Activated naive CD8-positive, alpha-beta T cell treated with anti-CD3 and anti-CD28 coated beads, Interleukin-2, amount 50 U/mL, for 24 hours (primary cell): ENCODE measurements around the gene CCNE1.

Experiments
- ATAC-seq: fragments of 150-1000 bp; cut with Tn5 transposase; one replicate; pipeline ENCODE4 v1.10.0; 2021
- DNase-seq: peaks from one replicate; pipeline ENCODE4 v3.0.0; 2021
- H3K27ac Mint-ChIP-seq: one replicate; pipeline ENCODE4 v1.8.0; 2021; ENCODE audit warnings: mild to moderate bottlenecking, mixed read lengths
- H3K27me3 Mint-ChIP-seq: one replicate; pipeline ENCODE4 v1.8.0; 2021; ENCODE audit warnings: mixed read lengths
- H3K36me3 Mint-ChIP-seq: one replicate; pipeline ENCODE4 v1.8.0; 2021; ENCODE audit warnings: low read depth, mixed read lengths
- H3K4me1 Mint-ChIP-seq: one replicate; pipeline ENCODE4 v1.8.0; 2021; ENCODE audit warnings: mixed read lengths
- H3K4me3 Mint-ChIP-seq: one replicate; pipeline ENCODE4 v1.8.0; 2021; ENCODE audit warnings: mild to moderate bottlenecking, moderate library complexity, mixed read lengths
- H3K9me3 Mint-ChIP-seq: one replicate; pipeline ENCODE4 v1.8.0; 2021; ENCODE audit warnings: mixed read lengths

Gene CCNE1

DNA sequence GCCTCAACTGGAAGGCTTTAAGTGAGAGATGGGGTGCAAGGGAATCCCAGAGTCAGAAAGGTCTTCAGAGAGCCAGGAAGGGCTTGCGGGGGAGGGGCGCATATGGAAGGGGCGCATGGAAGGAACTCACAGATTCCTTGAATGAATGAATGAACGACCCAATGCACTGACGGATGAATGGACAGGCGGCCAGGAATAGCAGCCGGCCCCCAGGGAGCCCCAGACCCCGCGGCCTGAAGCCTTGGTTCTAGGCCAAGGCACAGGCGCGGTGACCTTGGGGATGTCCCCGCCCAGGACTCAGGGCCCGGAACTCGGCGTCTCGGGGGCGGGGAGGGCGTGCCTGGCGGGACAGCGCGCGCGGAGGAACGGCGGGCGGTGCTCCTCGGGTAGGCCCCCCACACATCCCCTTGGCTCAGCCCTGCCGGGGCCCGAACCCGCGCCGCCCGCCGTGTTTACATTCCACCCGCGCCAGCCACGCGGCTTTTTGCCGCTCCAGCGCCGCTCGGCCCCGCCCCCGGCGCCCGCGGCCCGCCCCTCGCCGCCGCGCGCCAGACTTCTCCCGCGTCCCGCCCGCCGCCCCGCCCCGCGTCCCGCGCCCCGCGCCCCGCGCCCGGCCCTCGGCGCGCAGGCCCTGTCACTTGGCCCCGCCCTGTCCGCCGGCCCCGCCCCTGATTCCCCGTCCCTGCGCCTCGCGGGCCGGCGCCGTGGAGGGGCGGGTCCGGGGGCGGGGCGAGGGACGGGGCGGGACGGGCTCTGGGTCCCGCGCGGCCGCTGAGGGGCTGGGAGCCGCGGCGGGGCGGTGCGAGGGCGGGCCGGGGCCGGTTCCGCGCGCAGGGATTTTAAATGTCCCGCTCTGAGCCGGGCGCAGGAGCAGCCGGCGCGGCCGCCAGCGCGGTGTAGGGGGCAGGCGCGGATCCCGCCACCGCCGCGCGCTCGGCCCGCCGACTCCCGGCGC, at the start of gene CCNE1:
Gene CCNE1, plus strand, starts transcription at position 867 of the 955 bp plus-strand sequence. CDS start 565 bp downstream, outside the sequence.
- Mint-ChIP-seq H3K27me3 (no peaks in the 10 kb centered on the region), H3K4me3 (peak within 1 kb of the TSS; percentile 81), H3K36me3 (peaks cover 9% of the 10 kb centered on the region), H3K4me1 (peaks cover 15% of the 10 kb centered on the region), H3K9me3 (no peaks in the 10 kb centered on the region), H3K27ac (peak within 1 kb of the TSS; percentile 84)
- DNase-seq, result peak; percentile 96
- peak; percentile 90 for ATAC-seq

DNA sequence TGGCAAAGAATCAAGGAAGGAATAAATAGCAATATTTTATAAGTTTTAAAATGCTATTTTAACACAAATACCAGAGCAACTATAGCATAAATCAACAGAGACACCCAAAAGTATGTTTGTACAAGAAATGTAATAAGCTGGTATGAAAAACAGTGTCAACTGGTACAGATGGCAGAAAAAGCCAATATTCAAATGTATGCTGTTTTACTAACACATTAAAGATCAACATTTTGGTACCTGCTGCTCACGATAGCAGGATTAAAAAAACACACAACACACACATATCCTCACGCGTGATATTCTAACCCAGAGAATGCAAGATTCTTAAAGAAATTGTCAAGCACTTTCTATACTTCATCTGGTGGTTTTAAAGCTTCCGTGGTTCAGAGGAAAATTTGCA, 48.6 kb upstream of the CCNE1 start:
- H3K4me1 Mint-ChIP-seq, result no peaks in the 10 kb centered on the region
- H3K4me3 Mint-ChIP-seq, result no peak overlapping the region
- H3K9me3 Mint-ChIP-seq, result no peaks in the 10 kb centered on the region
- no peak for ATAC-seq
- H3K27ac Mint-ChIP-seq, result no peak overlapping the region
- H3K36me3 Mint-ChIP-seq, result no peaks in the 10 kb centered on the region
- H3K27me3 Mint-ChIP-seq, result peaks cover 3% of the 10 kb centered on the region
- DNase-seq, result no peak

DNA sequence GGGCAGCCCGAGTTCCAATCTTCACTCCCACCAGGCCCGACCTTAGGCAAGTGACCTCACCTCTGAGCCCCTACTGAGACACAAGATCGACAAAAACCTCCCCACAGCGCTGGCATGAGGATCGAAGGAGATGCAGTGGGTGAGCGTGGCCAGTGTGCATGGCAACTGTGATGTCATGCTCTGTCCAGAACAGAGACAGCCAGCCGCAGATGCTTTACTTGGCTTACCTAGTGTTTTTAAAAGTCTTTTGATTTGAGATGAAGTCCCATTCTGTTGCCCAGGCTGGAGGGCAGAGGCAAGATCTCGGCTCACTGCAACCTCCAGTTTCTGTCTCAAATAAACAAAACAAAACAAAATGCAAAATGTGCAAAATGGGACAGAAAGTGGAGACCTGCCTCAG, 47.4 kb upstream of the CCNE1 start:
- DNase-seq (no peak), ATAC-seq (no peak)
- Mint-ChIP-seq H3K27ac (no peak overlapping the region), H3K4me1 (no peaks in the 10 kb centered on the region), H3K4me3 (no peak overlapping the region), H3K27me3 (peaks cover 3% of the 10 kb centered on the region), H3K36me3 (no peaks in the 10 kb centered on the region), H3K9me3 (no peaks in the 10 kb centered on the region)

DNA sequence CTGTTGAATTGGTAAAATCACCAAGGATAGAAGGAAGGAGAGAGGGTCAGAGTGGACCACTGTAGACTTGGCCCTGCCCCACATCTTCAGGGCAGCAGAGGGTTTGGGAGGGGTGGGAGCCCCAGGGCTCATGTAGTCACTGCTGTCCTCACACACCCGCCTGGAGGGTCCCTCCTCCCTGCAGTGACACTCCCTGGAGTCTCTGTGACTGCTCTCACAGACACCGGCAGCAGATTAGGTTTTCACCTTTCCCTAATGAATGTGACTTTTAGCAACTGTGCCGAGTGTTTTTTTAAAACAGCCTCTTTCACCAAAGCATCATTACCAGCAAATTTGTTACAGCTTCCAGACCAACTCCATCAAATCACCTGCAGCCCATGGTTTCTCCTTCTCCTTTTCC, 45.7 kb upstream of the CCNE1 start:
- H3K27ac Mint-ChIP-seq, result no peak overlapping the region
- H3K36me3 Mint-ChIP-seq, result no peaks in the 10 kb centered on the region
- peaks cover 1% of the 10 kb centered on the region for H3K27me3 Mint-ChIP-seq
- no peak overlapping the region for H3K4me3 Mint-ChIP-seq
- H3K9me3 Mint-ChIP-seq, result no peaks in the 10 kb centered on the region
- ATAC-seq (no peak), DNase-seq (no peak)
- no peaks in the 10 kb centered on the region for H3K4me1 Mint-ChIP-seq

DNA sequence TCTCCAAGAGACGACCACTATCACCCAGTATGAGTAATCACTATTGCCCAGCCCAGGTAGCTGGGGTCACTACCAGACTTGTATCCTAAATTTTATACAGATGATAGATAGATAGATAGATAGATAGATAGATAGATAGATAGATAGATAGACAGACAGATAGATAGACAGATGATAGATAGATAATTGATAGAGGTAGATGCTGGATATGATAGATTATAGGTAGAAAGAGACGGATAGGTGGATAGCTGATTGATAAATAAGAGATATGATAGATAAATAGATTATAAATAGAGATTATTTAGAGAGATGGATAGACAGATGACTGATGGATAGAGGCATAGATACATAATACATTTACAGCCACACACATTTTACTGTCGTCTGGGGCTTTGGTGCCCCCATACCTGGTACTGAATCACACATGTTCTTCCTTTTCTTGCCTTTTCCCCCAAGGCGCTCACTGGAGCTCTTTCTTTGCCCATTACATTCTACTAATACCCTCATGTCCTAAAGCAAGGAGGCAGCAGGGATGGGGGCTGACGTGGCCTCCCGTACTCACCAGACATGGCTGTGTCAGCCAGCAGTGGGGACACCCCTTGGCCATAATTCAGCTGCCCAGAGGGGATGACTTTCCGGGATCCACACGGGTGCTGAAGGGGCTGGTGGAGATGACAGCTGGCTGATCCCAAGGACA, 44.6 kb upstream of the CCNE1 start:
- H3K4me1 Mint-ChIP-seq, result no peaks in the 10 kb centered on the region
- H3K27ac Mint-ChIP-seq, result no peak overlapping the region
- no peaks in the 10 kb centered on the region for H3K36me3 Mint-ChIP-seq
- H3K9me3 Mint-ChIP-seq, result no peaks in the 10 kb centered on the region
- ATAC-seq (no peak), DNase-seq (no peak)
- H3K4me3 Mint-ChIP-seq, result no peak overlapping the region
- H3K27me3 Mint-ChIP-seq, result no peaks in the 10 kb centered on the region

DNA sequence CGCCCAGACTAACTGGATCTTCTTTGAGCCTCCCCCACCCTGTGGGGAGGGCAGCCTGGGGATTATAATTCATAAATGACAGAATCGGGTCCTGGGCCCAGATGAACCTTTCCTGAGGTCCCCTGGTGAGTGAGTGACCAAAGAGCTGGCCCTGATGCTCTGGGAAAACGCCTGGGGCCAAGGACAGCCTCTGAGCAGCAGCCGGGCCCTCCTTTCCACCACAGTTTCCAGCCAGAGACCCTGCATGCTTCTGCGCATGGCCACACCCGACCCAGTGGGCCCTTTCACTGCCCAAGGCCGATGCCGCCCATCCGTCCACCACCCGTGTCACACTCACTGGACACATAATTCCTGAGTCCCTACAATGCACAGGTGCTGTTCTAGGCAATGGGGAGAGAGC, 43.6 kb upstream of the CCNE1 start:
- ATAC-seq, result no peak
- H3K27ac Mint-ChIP-seq, result no peak overlapping the region
- no peaks in the 10 kb centered on the region for H3K9me3 Mint-ChIP-seq
- DNase-seq, result no peak
- no peaks in the 10 kb centered on the region for H3K36me3 Mint-ChIP-seq
- peaks cover under 1% of the 10 kb centered on the region for H3K27me3 Mint-ChIP-seq
- H3K4me1 Mint-ChIP-seq, result no peaks in the 10 kb centered on the region
- H3K4me3 Mint-ChIP-seq, result no peak overlapping the region

DNA sequence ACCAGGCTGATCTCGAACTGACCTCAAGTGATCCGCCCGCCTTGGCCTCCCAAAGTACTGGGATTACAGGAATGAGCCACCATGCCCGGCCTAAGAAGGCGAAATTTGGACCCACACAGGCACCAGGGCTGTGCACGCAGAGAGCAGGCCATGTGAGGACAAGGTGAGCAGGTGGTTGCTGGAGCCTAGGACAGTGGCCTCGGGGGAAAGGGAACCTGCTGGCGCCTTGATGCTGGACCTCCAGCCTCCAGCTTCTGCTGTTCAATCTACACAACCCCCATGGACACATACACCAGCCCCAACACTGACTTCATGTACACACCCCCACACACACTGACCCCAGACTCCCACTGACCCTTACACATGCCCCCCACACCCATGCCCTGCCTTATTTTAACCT, 41.8 kb upstream of the CCNE1 start:
- Mint-ChIP-seq H3K27me3 (peaks cover 2% of the 10 kb centered on the region), H3K4me1 (no peaks in the 10 kb centered on the region), H3K36me3 (no peaks in the 10 kb centered on the region), H3K4me3 (no peak overlapping the region), H3K27ac (no peak overlapping the region), H3K9me3 (no peaks in the 10 kb centered on the region)
- no peak for DNase-seq
- ATAC-seq, result no peak

DNA sequence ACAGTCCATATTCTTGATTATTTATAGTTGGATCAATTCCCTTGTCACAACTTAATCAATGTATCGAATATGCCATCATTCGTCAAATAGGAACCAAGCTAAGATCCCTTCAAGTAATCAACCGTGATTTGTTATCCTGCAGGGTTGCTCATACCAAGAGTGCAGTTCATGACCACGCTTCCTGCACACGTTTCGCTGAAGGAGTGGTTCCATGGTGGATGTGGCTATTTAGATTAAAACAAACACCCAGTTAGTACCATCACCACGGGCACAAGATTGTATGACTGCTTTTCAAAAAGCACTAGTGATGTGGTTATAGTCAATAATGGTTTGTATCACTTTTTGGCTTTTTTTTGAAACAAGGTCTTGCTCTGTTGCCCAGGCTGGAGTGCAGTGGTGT, 41.1 kb upstream of the CCNE1 start:
- no peak for ATAC-seq

DNA sequence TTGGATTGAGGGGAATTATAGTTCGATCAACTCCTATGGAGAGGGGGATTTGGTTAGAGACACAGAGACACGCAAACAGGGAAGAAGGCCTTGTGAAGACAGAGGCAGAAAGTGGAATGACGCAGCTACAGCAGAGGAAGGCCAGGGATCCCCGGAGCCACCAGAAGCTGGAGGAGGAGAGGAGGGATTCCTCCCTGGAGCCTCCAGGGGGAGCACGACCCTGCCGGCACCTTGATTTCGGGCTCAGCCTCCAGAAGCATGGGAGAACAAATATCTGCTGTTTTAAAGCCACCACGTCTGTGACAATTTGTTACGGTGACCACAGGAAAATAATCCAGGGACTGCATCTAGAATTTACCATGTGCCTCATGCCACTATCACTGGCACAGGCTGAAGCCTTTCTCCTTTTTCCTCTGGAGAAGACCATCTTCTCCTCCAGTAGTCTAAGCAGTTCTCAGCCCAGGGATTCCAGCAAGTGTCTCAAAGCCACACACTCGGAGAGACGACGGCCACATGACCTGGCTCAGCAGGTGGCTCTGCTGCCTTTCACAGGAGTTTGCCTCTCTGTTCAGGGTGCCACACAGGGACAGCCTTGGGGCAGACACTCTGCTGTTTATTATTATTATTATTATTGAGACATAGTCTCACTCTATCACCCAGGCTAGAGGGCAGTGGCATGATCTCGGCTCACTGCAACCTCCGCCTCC, 39.9 kb upstream of the CCNE1 start:
- no peaks in the 10 kb centered on the region for H3K36me3 Mint-ChIP-seq
- ATAC-seq (peak; percentile 60), DNase-seq (peak; percentile 45)
- H3K27ac Mint-ChIP-seq, result no peak overlapping the region
- no peaks in the 10 kb centered on the region for H3K9me3 Mint-ChIP-seq
- H3K27me3 Mint-ChIP-seq, result peaks cover 2% of the 10 kb centered on the region
- H3K4me1 Mint-ChIP-seq, result no peaks in the 10 kb centered on the region
- no peak overlapping the region for H3K4me3 Mint-ChIP-seq

More for the DNA sequence above, 41.1 kb upstream of the CCNE1 start:
- H3K4me1 Mint-ChIP-seq, result no peaks in the 10 kb centered on the region
- no peak overlapping the region for H3K27ac Mint-ChIP-seq
- H3K4me3 Mint-ChIP-seq, result no peak overlapping the region
- H3K9me3 Mint-ChIP-seq, result no peaks in the 10 kb centered on the region
- no peaks in the 10 kb centered on the region for H3K36me3 Mint-ChIP-seq
- H3K27me3 Mint-ChIP-seq, result peaks cover 2% of the 10 kb centered on the region
- no peak for DNase-seq

DNA sequence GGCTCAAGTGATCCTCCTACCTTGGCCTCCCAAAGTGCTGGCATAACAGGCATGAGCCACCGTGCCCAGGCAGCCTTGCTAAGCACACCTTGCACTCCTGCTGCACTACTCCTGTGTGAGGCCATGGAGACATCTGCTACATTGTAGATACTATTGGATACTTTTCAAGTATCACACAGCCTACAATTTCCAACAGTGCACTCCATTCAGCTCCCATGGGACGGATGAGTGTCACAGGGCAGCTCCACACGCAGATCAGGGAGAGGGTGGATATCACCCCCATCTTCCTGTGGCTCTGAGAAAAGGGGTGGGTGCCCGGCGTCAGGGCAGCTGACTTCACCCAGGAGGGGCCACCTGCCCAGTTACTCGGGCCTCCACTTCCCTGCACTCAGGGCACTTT, 39.1 kb upstream of the CCNE1 start:
- H3K4me1 Mint-ChIP-seq, result no peaks in the 10 kb centered on the region
- no peaks in the 10 kb centered on the region for H3K9me3 Mint-ChIP-seq
- DNase-seq (no peak), ATAC-seq (no peak)
- H3K27ac Mint-ChIP-seq, result no peak overlapping the region
- no peak overlapping the region for H3K4me3 Mint-ChIP-seq
- peaks cover 2% of the 10 kb centered on the region for H3K27me3 Mint-ChIP-seq
- H3K36me3 Mint-ChIP-seq, result no peaks in the 10 kb centered on the region

DNA sequence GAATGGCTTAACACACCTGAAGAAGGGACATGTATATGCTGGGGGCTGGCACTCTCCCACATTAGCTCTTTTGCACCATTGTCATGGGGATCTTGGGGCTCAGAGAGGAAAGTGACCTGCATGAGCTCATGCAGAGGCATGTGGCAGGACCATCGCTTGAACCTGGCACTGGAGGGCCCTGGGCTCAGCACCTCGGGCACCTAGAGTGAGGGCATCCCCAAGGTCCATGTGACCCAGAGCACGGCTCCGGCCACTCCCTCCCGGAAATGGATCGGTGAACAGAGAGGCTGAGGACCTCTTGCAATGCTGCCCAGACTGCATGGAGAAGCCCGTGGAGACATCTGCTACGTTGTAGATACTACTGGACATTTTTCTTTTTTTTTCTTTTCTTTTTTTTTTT, 38.6 kb upstream of the CCNE1 start:
- Mint-ChIP-seq H3K27ac (no peak overlapping the region), H3K4me3 (no peak overlapping the region), H3K9me3 (no peaks in the 10 kb centered on the region), H3K36me3 (no peaks in the 10 kb centered on the region), H3K27me3 (peaks cover 2% of the 10 kb centered on the region), H3K4me1 (no peaks in the 10 kb centered on the region)
- ATAC-seq (no peak), DNase-seq (no peak)

DNA sequence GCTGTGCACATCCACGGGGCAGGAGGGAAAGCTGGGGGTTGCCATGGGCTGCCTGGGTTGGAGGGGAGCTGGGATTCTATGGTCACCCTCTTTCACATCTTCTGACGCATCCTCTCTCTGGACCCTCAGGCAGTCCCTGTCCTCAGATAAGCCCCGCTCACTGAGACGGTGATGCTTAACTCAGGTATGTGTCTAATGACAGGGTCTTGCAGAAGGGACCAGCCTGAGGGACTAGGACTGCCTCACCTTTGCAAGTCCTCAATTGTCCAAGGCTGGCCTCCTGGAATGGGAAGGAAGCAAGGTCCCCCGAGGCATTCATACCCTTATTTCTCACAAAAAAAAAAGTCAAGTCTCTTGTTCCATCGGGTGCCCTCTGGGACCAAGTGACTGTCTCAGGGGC, 37.7 kb upstream of the CCNE1 start:
- H3K27me3 Mint-ChIP-seq, result peaks cover 2% of the 10 kb centered on the region

DNA sequence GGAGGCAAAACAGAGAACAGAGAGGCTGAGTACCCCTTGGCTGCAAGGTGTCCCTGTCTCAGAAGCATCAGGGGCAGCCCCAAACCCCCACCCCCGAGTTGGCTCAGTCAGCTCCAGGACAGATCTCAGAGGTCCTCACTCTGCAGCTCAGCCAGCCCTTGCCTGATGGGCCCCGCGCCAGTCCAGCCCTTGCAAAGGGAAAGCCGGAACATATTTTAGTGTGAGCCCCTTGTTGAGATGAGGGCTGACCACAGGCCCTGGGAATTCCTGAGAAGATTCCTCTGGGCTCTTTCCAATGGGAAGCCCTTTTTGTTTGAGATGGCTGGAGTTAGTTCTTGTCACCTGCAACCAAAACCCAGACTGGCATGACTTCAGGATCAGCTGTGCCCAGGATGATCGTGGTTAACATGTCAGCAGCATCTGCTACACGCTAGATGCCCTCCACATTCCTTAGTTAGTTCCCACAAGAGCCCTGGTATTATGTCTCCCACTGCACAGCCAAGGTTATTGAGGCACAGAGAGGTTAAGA, 33.9 kb upstream of the CCNE1 start:
- Mint-ChIP-seq H3K9me3 (no peaks in the 10 kb centered on the region), H3K4me3 (no peak overlapping the region), H3K36me3 (no peaks in the 10 kb centered on the region), H3K4me1 (no peaks in the 10 kb centered on the region), H3K27ac (no peak overlapping the region), H3K27me3 (peaks cover 2% of the 10 kb centered on the region)
- no peak for ATAC-seq
- no peak for DNase-seq

More for the DNA sequence above, 37.7 kb upstream of the CCNE1 start:
- H3K4me3 Mint-ChIP-seq, result no peak overlapping the region
- H3K36me3 Mint-ChIP-seq, result no peaks in the 10 kb centered on the region
- ATAC-seq, result no peak
- H3K4me1 Mint-ChIP-seq, result no peaks in the 10 kb centered on the region
- H3K27ac Mint-ChIP-seq, result no peak overlapping the region
- no peak for DNase-seq
- no peaks in the 10 kb centered on the region for H3K9me3 Mint-ChIP-seq

DNA sequence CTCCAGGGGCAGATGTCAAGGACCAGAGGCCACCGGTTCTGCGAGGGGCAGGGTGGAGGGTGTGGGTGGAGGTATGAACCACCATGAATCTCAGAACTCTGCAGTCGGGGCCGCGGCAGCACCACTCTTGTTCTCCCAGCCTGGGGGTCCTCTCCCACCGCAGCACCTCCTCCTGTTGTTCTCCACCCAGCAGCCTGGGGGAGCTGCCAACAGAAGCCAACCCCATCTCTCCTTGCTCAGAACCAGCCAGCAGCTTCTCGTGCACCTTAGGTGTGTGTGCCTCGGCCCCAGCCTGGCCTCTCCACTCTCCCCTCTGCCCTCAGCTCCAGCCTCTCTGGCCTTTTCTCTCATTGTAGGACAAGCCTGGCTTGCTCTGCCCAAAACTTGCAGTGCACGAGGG, 31.9 kb upstream of the CCNE1 start:
- Mint-ChIP-seq H3K4me1 (no peaks in the 10 kb centered on the region), H3K27ac (no peak overlapping the region), H3K27me3 (no peaks in the 10 kb centered on the region)

More for the DNA sequence above, 31.9 kb upstream of the CCNE1 start:
- no peak overlapping the region for H3K4me3 Mint-ChIP-seq
- H3K36me3 Mint-ChIP-seq, result no peaks in the 10 kb centered on the region
- ATAC-seq, result no peak
- no peaks in the 10 kb centered on the region for H3K9me3 Mint-ChIP-seq
- DNase-seq, result no peak
